Ishikawa (cell line): ENCODE results near the gene STK38.

Source experiments
- CEBPB ChIP-seq: IDR thresholded peaks from 2 replicates; pipeline ENCODE4 v1.6.1; 2012
- CREB1 ChIP-seq: IDR thresholded peaks from 2 replicates; pipeline ENCODE4 v1.6.1; 2012; ENCODE audit warnings: low read depth
- EGR1 ChIP-seq: IDR thresholded peaks from 2 replicates; pipeline ENCODE4 v1.6.1; 2012
- EP300 ChIP-seq: IDR thresholded peaks from 2 replicates; pipeline ENCODE4 v1.6.1; 2012; ENCODE audit warnings: borderline replicate concordance
- FOXM1 ChIP-seq: IDR thresholded peaks from 2 replicates; pipeline ENCODE4 v1.6.1; 2012; ENCODE audit warnings: low read depth, borderline replicate concordance
- MAX ChIP-seq: IDR thresholded peaks from 2 replicates; pipeline ENCODE4 v1.6.1; 2012
- NFIC ChIP-seq: IDR thresholded peaks from 2 replicates; pipeline ENCODE4 v1.6.1; 2012
- RAD21 ChIP-seq: IDR thresholded peaks from 2 replicates; pipeline ENCODE4 v1.6.1; 2012; ENCODE audit warnings: low read depth
- REST ChIP-seq: IDR thresholded peaks from 2 replicates; pipeline ENCODE4 v1.6.1; 2012; ENCODE audit warnings: low read depth, mild to moderate bottlenecking
- TAF1 ChIP-seq: IDR thresholded peaks from 2 replicates; pipeline ENCODE4 v1.6.1; 2012; ENCODE audit warnings: low read depth, mild to moderate bottlenecking
- TCF12 ChIP-seq: IDR thresholded peaks from 2 replicates; pipeline ENCODE4 v1.6.1; 2012; ENCODE audit warnings: low read depth
- TEAD4 ChIP-seq: IDR thresholded peaks from 2 replicates; pipeline ENCODE4 v1.6.1; 2012
- USF1 ChIP-seq: IDR thresholded peaks from 2 replicates; pipeline ENCODE4 v1.6.1; 2012
- YY1 ChIP-seq: IDR thresholded peaks from 2 replicates; pipeline ENCODE4 v1.6.1; 2012; ENCODE audit warnings: low read depth
- ZBTB7A ChIP-seq: IDR thresholded peaks from 2 replicates; pipeline ENCODE4 v1.6.1; 2012; ENCODE audit warnings: low read depth

The STK38 gene

GRCh38 chr6:36459501-36459900 is 87.8 kb downstream of the STK38 start:
- TF ChIP-seq REST (no peak), MAX (no peak), EP300 (no peak), ZBTB7A (no peak), CREB1 (no peak), RAD21 (no peak), USF1 (no peak), NFIC (no peak), CEBPB (no peak), EGR1 (no peak), TAF1 (no peak), TCF12 (no peak), YY1 (no peak), FOXM1 (no peak), TEAD4 (no peak)

- TF ChIP-seq USF1 (no peak), TCF12 (no peak), ZBTB7A (no peak), MAX (no peak), CREB1 (no peak), FOXM1 (no peak)
Observed at GRCh38 chr6:36455486-36456027, 91.7 kb downstream of the STK38 start.

- TF ChIP-seq NFIC (no peak), EGR1 (no peak), USF1 (no peak), YY1 (no peak), TEAD4 (no peak), TAF1 (no peak), TCF12 (no peak), REST (no peak), RAD21 (no peak), CEBPB (no peak), ZBTB7A (no peak), EP300 (no peak), MAX (no peak)
Observed at GRCh38 chr6:36445621-36446020, 101.7 kb downstream of the STK38 start.

GRCh38 chr6:36444470-36444869 is 102.8 kb downstream of the STK38 start:
- no peak for TF ChIP-seq RAD21
- no peak for TF ChIP-seq EGR1
- no peak for TF ChIP-seq USF1
- no peak for TF ChIP-seq NFIC
- TF ChIP-seq YY1, result no peak
- TF ChIP-seq CREB1, result no peak
- no peak for TF ChIP-seq MAX
